ENCODE results near the gene ITPRIPL2. TPM values are rescaled to one million over a fixed set of nuclear protein-coding genes. Genes with fewer than 3 reads are reported as not detected.

Gene ITPRIPL2
- 89.8 TPM for total RNA-seq
- long read RNA-seq, full-length matches to known transcripts = 59 of 59 reads
- long read RNA-seq, partial matches to known transcripts = 0 of 59 reads
- long read RNA-seq, other reads (novel, unspliced or antisense) = 0 of 59 reads

DNA sequence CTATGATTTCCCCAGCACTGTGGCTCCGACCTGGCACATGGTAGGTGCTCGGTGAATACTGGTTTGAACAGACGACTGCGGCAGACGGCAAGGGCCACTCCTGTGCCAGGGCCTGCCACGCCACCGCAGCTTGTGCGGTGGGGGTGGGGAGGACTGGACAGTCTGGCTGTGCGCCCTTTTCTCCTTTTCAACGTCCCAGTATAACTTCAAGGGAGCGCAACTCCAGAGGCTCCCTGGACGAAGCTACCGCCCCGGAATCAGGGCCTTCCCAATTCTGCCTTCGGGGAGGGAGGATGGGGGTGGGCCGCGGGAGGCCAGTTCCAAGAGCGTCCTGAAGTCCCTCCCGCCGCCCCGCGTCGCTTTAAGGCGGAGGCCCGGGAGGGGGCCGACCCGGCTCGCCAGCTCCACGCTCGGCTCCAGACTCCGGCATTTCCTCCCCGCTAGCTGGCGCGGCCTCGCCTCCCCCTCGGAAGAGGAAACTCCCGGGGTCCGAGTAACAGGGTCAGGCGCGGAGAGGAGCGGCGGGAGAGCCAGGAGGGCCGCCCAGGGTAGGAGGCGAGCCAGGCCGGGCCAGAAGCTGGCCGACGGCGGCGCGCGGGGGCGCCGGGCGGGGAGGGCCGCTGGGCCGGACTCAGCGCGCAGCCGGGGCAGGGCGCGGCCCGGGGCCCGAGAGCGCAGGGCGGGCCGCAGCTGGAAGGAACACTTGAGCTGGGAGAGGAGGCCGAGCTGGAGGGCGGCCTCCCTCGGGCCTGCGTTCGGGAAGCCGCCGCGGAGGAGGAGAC lies at the start of gene ITPRIPL2:
ITPRIPL2 (plus strand) TSS at position 388 of the 782 bp plus-strand sequence. CDS start 498 bp downstream, outside the sequence.
- peak; percentile 94 for DNase-seq (ENCODE audit: low spot score)

DNA sequence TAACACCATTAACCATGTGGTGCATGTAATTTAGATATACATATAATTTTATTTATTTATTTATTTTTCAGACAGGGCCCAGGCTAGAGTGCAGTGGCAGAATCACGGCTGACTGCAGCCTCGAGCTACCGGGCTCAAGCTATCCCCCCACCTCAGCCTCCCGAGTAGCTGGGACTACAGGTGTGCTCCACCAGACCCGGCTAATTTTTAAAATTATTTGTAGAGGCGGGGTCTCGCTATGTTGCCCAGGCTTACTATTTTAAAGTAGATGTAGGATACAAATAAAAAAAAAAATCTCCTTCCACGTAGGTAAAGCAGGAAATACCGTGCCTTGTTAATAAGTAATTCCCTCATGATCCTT lies 46.8 kb upstream of the ITPRIPL2 start:
- peak; percentile 35 for DNase-seq (ENCODE audit: low spot score)

- peak; percentile 99 for DNase-seq (ENCODE audit: low spot score)
Observed at GRCh38 chr16:19067349-19068236, 46.2 kb upstream of the ITPRIPL2 start, which contains the start of gene COQ7. TSS of gene COQ7 (plus strand) at chr16:19067614. CDS start at chr16:19067665, 51 bp downstream.

GRCh38 chr16:19068237-19068815 lies 45.4 kb upstream of the ITPRIPL2 start:
- no peak for DNase-seq (ENCODE audit: low spot score)

- DNase-seq (ENCODE audit: low spot score) = peak; percentile 78
Observed at GRCh38 chr16:19071811-19072777, 41.7 kb upstream of the ITPRIPL2 start.

GRCh38 chr16:19073344-19073743 lies 40.4 kb upstream of the ITPRIPL2 start:
- no peak for DNase-seq (ENCODE audit: low spot score)

GRCh38 chr16:19073863-19074262 lies 39.9 kb upstream of the ITPRIPL2 start:
- DNase-seq (ENCODE audit: low spot score) = peak; percentile 24

GRCh38 chr16:19075511-19075910 lies 38.3 kb upstream of the ITPRIPL2 start:
- peak; percentile 65 for DNase-seq (ENCODE audit: low spot score)

GRCh38 chr16:19077879-19078278 lies 35.9 kb upstream of the ITPRIPL2 start:
- no peak for DNase-seq (ENCODE audit: low spot score)

DNA sequence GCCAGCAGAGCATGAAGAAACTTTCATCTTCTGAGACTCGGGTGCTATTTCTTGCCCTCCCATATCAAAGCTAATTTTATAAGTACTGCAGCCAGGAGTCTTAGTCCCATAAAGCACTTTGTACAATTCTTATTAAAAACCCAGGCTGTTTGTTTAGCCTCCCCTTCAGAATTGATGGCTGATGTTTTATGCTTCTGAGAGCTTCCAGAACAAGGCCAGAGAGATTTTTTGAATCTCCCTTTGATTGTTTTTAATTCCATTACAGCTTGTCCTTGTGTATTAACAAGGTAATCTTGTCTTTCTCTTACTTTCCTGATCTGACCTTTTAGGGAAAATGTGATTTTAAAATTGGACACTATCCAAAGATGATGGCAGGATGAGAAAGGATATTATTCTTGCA lies 30.1 kb upstream of the ITPRIPL2 start:
- no peak for DNase-seq (ENCODE audit: low spot score)

GRCh38 chr16:19084139-19084538 lies 29.6 kb upstream of the ITPRIPL2 start:
- DNase-seq (ENCODE audit: low spot score) = peak; percentile 18

DNA sequence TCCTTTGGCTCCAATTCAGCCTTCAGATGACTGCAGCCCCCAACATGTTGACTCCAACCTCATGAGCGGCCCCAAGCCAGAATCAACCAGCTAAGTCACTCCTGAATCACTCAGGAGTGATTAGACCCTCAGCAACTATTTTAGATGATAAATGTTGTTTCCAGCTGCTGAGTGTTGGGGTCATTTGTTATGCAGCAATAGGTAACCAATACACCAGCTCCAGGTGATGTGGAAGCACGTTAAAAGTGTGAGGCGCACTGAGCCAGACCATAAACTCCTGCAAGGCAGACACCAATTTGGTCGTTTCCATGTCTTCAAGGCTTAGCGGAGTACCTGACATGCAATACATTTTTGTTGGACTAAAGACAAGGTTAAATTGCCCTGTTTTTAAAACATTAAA lies 28.9 kb upstream of the ITPRIPL2 start:
- peak; percentile 45 for DNase-seq (ENCODE audit: low spot score)

- DNase-seq (ENCODE audit: low spot score) = peak; percentile 43
Observed at GRCh38 chr16:19085679-19086200, 28.0 kb upstream of the ITPRIPL2 start.

- peak; percentile 97 for DNase-seq (ENCODE audit: low spot score)
Observed at GRCh38 chr16:19086322-19087199, 27.2 kb upstream of the ITPRIPL2 start.

DNA sequence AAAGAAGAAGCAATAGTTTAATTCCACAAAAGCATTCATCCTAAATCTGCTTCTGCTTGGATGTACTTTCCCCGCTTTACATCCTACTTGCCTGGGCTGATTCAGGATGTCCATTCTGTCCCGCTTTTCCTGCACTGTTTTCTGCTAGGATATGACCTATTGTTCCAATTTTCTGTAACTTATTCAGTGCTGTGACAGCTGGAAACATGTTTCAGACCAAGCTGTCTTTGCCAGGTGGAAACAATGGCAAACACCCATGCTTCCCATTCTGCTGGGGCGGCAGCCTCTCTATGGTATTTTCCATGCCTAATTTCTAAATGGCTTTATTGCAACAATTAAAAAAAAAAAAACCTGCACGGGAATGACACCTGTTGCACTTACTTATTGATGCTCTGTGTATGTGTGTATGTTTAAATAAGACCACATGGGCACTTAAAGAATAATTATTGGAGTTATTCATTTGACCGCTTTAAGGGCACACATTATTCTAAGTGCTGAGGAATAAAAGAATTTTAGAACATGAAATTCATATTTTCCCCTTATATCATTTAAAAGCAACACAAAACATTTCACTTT lies 25.3 kb upstream of the ITPRIPL2 start:
- peak; percentile 9 for DNase-seq (ENCODE audit: low spot score)

DNA sequence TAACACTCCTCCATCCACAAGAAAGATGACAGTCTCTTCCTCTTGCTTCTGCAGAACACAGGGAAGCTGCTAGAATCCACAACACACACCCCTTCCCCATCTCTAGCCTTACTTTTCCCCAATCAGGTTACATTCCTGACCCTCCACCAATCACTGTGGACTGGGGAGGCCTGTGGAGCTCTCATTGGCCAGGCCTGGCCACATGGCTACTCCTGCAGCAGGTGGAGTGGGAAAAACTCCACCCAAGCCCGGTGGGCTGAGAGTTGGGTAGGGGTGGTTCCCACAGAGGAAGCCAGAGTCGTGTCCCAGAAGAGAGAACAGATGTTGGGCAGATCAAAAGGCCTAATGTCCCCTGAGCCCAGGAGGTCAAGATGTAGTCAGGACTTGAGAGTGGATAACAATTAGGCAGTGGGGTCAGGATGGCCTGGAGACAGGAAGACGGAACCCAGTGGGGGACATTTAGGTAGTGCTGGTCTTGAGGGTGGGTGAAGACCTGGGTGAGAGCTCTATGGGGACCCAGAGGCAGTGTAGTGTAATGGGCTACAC lies 24.3 kb upstream of the ITPRIPL2 start:
- DNase-seq (ENCODE audit: low spot score) = peak; percentile 65

DNA sequence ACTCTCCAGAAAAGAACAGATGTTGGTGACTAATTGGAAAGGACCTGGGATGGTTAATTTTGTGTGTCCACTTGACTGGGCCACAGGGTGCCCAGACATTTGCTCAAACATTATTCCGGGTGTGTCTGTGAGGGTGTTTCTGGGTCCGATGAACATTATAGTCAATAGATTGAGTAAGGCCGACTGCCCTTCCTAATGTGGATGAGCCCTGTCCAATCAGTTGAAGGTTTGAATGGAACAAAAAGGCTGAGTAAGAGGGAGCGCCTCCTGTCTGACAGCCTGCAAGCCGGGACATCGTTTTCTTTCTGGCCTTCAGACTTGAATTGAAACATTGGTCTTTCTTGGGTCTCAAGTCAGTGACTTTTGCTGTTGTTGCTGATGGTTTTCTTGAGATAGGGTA lies 22.8 kb upstream of the ITPRIPL2 start:
- DNase-seq (ENCODE audit: low spot score) = peak; percentile 51

GRCh38 chr16:19092653-19093410 lies 20.9 kb upstream of the ITPRIPL2 start:
- peak; percentile 33 for DNase-seq (ENCODE audit: low spot score)

All from mesenteric fat pad (tissue), 1 donor.